Astrocyte (in vitro differentiated cells and primary cell): ENCODE results near the gene TMEM272.

ENCODE experiments used
- CTCF ChIP-seq: IDR thresholded peaks from 2 replicates; pipeline ENCODE4 v1.5.1; 2011; ENCODE audit warnings: low read depth, mild to moderate bottlenecking, inconsistent platforms, low read length, moderate library complexity; ENCODE audit not compliant: insufficient read depth
- EZH2 ChIP-seq: IDR thresholded peaks from 2 replicates; pipeline ENCODE4 v1.6.1; 2012; ENCODE audit warnings: mild to moderate bottlenecking, low read length, inconsistent platforms; ENCODE audit not compliant: insufficient read depth

- TF ChIP-seq CTCF (peak; percentile 23), EZH2 (no peak)
Observed at GRCh38 chr13:51849145-51850101, 4.4 kb upstream of the TMEM272 start.
